Cerebellar nuclear complex (tissue), 1 donor: ENCODE results near the gene KCNJ11.

Source experiments
- DNase-seq, 2 experiments: peaks; one replicate each; lab custom pipeline; 2025; lab: John Stamatoyannopoulos, UW

The KCNJ11 gene

DNA sequence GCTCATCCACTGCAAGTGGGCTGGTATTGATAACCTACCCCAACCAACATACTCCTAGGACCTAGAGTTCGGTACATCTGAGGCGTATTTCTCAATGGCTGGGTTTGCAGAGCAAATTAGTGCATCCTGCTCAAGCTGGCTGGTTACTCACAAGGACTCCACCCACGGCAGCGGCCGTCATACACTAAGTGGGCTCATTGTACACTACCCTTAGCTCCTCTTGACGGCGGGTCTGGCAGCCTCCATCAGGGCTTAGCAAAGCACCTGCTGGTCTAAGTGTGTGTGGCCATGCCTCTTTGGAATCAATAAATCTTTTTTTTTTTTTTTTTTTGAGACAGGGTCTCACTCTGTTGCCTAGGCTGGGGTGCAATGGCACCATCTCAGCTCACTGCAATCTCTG is 20.2 kb upstream of the KCNJ11 start:
- no peak for DNase-seq

DNA sequence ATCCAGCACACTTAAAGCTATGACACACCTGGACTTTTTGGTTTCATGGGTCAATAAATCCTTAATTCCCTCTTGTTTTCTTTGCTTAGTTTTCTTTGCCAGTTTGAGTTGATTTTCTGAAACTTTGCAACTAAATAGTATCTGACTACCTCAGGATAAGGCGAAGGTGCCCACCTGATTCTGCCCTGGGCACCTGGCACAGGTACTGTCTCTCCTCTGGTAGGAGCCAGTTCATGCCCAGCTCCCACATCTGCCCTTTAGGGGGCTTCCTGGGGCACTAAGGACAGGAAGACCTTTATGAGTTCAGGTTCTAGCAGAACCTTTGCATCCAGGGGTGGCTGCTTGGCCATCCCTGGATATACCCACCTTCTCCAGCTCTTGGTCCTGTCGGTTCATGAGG is 19.6 kb upstream of the KCNJ11 start:
- no peak for DNase-seq

DNA sequence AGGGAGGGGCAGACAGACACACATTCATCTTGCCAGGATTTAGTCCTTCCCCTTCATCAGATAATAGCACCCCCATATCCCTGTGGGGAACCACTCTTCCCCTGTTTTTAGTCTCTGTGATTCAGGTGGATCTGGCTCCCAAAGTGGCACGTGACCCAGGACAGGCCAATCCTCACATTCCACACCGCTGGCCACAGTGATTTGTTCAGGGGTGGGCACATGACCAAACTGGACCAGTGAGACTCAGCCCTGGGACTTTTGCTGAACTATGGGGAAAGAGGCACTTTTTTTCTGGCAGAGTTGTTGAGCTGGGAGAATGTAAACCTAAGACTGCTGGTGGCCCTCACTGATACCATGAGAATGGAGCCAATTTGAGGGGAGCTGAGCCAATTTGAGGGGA is 19.1 kb upstream of the KCNJ11 start:
- no peak for DNase-seq

DNA sequence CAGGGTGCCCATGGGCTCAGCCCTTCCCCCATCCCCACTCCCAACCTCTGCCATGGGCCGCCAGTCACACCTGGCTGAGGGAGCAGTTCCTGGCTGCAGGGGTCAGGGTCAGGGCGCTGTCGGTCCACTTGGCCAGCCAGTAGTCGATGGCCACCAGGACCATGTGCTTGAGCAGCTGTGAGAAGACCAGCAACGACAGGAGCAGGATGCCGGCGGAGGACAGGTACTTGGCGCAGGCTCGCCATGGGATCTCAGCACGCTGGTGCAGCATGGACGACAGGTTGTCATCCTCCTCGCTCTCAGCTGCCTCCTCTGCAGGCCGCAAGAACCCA is 18.3 kb upstream of the KCNJ11 start:
- no peak for DNase-seq

- DNase-seq, result no peak
Observed at GRCh38 chr11:17406082-17406817, 17.8 kb upstream of the KCNJ11 start.

DNA sequence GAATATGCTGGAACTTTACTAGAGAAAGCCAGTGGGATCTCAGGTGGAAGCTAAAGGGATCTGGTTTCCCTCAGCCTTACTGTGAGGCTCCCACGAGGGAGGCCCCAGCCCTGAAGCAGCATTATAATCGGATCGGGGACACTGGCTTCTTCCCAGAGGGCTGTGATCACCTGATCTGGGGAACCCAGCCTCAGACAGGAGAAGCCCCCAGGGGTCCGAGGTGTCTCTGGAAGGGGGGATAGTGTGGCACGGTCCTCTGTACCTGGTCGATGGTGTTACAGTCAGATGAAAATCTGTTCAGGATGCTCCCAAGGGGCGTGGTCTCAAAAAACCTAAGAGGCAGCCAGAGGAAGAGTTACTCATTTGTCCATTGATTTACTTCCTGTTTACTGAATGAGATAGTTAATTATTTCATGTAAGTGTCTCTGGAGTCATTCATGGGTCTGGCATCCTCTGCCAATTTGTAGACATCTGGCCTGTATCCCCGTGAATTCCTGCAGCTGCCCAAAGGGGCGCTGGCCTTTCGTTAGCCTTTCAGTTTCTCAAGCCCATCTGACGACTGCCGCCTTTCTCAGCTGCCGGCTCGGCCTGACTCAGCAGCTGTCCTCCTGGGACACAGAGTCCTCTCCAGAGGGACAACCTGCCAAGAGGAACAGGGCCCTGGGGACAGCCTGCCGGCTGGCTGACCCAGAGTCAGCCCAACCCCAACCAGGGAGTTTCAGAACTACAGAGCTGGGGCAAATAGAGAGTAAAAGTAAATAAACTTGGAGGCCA is 17.0 kb upstream of the KCNJ11 start:
- no peak for DNase-seq

DNA sequence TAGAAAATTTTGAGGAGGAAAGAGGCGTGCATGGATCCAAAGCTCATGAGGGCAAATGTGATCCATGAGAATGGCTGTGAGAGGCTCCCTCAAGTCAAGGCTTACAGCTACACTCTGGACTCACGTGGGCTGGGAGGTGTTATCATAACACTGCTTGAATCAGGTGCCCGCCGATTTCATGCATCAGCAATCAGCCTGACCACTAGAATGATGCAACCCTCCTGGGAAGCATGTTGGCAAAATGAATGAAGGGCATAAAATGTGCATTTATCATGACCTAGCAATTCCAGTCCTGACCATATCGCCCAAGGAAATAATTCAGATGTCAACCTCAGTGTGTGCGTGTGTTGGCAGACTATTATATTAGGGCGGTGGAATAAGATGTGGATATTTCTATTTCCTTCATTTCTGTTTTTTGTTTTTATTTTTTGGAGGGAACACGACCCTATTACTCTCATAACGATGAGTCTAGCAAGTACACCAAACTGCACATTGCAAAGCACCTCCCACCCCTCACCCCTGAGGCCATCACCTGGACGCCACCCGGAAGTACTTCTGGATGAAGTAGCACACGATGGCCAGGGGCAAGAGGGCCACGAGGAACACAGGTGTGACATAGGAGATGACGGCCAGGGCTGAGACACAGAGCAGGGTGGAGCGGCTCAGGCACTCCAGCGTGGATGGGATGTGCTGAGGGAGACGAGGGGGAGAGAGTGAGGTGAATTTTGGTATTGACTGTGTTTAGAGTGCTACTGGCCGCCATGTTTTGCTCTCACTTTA is 15.7 kb upstream of the KCNJ11 start:
- DNase-seq, result no peak

DNA sequence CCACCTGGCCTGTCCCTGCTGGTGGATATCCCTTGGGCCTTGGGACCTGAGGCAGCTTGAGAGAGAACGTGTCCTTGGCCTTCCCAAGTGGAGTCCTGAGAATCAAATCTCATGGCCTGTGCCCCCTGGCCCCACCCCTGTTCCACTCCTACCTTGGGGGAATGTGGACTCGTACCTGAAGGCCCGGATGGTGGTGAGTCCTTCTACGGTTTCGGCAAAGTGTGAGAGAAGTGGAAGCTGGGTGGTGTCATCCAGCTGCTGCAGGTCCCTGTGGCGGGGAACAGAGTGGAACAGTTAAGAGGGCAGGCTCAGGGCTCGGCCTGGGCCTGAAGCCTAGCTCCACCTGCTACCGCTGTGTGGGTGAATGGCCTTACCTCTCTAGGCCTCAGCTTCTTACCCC is 14.0 kb upstream of the KCNJ11 start:
- DNase-seq, result no peak

- DNase-seq, result no peak
Observed at GRCh38 chr11:17401841-17402240, 13.4 kb upstream of the KCNJ11 start.

DNA sequence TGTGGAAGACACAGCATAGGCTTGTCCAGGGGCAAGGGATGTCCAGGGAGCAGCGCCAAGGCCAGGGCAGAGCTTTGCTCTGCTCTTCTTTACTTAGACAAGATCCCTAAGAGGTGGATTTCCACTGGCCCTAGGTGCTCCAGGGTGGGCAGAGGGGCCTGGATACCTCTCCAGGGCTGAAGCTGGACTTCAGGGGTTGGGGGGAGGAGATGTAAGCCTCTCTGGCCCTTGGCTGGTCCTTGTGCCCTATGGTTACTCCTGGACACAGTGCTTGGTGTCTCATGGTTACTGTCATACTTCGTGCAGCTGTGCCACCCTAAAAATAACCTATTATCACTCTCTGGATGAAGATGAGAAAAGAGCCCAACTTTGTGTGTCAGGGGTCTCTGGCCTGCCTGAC is 12.9 kb upstream of the KCNJ11 start:
- DNase-seq, result no peak

DNA sequence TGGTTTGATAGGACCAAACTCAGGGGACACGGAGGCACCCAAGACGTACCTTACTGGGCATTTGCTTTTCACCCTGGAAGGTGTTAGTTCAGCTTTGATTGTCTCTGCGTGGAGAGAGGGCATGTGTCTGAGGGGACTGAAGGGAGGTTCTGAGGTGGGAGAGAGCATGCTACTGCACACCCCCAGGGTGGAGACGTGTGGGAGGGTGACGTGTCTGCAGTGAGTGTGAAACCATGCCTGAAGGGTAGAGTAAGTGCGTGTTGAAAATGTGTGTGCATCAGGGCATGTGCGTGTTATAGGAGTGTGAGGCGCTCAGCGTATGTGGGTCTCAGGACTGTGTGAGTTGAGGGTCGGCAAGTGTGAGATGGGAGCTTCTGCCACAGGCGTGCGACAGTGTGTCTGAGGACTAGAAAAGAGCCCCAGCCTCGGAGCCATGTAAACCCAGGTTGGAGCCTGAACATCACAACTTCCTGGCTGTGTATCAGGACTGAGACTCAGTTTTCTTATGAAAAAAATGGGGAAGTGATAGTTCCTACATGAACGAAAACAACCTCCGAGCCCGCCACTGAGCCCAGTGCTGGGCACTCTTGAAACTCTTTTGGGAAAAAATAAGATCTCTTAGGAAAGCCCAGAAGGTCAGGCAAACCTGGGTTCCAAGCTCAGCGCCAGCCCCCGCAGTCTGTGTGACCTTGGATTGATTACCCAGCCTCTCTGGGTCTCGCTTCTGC is 11.8 kb upstream of the KCNJ11 start:
- DNase-seq, result no peak

DNA sequence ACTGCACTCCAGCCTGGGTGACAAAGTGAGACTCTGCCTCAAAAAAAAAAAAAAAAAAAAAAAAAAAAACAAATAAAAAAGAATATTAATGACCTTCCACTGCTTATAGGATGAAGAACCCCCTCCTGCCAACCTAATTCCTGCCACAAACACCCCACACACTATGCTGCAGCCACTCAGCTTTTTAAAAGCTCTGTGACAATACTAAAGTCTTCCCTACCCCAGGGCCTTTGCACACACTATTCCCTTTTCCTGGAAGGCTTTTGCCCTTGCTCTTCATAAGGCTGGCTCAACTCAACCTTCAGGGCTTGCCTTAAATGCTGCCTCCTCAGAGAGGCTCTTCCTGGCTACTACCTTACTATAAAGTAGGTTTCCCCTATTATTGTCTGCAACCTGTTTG is 10.8 kb upstream of the KCNJ11 start:
- no peak for DNase-seq

DNA sequence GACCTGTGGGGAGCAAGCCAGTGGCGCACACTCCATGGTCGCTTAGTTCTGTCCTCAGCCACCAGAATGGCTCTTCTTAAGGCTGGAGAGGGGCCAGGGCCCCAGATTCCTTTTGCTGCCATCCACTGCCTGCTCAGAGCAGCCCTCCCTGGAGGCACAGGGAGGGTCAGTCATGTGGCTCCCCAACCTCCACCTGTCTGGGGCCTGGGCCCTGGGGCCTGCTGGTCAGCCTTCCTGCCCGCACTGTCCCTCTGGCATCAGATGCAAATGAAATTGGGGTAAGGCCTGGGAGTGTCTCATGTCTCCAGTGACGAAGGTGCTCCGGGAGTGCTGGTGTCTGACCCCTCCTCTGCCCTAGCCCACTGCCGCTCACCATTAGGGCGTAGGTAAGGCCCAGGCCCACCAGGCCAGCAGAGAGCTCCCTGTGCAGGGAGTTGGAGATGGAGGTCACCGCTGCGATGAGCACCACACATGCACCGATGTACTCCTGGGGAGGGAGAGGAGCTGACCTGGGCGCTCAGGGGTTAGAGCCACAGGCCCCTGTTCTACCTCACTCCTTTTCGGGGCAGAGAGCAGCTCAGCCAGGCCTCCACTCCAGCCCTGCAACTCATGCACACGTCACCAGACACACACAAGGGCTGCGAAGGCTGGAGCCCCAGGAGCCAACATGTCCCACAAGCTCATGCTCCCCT is 9.0 kb upstream of the KCNJ11 start:
- no peak for DNase-seq

DNA sequence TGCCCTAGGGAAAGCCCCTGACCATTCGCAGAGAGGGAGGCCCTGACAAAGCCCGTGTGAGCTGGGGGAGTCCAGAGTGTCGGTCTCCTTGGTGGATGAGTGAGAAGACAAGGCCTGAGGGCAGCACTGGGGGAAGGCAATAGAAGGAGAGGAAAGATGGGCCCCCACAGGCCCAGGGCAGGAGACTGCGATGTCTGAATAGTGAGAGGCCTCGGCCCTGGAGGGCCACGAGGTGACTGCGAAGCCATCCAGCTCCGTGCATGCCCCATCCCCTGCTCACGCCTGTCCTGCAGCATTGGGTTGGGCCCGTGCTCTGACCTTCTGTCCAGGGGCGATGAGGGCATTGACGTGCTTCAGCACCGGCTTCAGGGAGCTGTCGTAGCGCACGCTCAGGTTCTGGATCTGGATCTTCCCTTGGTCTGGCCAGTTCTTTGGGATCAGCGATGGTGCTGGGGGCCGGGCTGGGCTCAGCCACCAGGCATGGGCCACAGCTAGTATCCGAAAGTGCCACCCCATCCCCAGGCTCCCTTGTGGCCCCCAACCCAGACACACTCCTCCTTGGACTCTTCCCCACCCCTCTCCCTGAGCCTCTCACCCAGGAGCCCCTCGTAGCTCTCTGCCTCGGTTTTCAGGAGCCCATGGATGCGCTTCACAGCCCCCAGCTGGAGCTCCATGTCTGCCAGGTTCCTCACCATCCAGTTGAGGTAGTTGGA is 8.3 kb upstream of the KCNJ11 start:
- no peak for DNase-seq

DNA sequence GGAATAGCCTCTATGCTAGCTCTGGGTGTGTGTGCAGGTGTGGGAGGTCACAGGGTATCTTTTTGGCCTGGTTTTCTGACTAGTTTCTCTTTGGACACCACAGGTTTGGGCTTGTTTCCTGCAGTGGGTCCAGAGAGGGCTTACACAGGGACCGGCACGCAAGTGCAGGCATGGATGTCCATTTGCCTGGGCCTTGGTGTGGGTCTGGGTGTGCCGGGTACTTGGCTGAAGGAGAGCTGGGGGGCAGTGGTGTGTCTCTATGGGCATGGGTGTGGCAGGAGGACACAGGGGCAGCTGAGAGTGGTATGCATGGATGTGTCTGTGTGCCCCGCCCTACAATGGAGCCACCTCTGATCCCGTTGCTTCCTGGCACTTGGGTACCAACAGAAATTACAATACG is 7.5 kb upstream of the KCNJ11 start:
- DNase-seq, result no peak

GRCh38 chr11:17395554-17395961 is 7.1 kb upstream of the KCNJ11 start:
- no peak for DNase-seq

- no peak for DNase-seq
Observed at GRCh38 chr11:17394743-17395390, 6.4 kb upstream of the KCNJ11 start.

- DNase-seq, result no peak
Observed at GRCh38 chr11:17393472-17393871, 5.0 kb upstream of the KCNJ11 start.

DNA sequence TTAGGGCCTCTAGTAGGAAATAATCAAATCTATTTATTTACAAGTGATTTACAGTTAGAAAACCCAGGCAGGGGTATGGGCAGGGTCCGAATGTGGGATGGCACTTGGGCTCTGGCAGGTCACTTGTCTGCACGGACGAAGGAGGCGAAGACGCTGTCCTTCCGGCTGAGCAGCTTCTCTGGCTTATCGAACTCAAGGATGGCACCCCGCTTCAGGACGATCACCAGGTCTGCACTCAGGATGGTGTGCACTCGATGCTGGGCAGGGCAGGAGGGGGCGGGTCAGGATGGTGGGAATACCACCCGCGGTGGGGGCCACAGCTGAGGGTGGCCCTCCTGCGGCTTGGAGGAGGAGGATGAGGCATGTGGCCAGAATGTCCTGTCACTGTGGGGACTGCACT is 4.4 kb upstream of the KCNJ11 start:
- no peak for DNase-seq

- no peak for DNase-seq
Observed at GRCh38 chr11:17391493-17392355, 3.3 kb upstream of the KCNJ11 start.
